MM.1S (cell line): ENCODE results near the gene PHF21A.

Experiments used
- DNase-seq: peaks from one replicate; pipeline ENCODE4 v3.0.0-alpha.2; 2015
- H2AFZ ChIP-seq: fragments of 300-600 bp; sonication (generic); 2 replicates; pipeline ENCODE4 v1.6.0; 2016; ENCODE audit warnings: antibody characterized with exemption, low read length
- H3F3A ChIP-seq: fragments of 300-600 bp; sonication (generic); 2 replicates; pipeline ENCODE4 v1.6.1; 2016; ENCODE audit warnings: mild to moderate bottlenecking, antibody characterized with exemption, low read length, moderate library complexity, mixed read lengths; ENCODE audit not compliant: insufficient read depth
- H3K27ac ChIP-seq: fragments of 300-600 bp; sonication (generic); 2 replicates; pipeline ENCODE4 v1.5.1; 2016; ENCODE audit warnings: mild to moderate bottlenecking, low read length
- H3K27me3 ChIP-seq: fragments of 300-600 bp; sonication (generic); replicated peaks from 2 replicates; pipeline ENCODE4 v1.6.0; 2016; ENCODE audit warnings: low read length; ENCODE audit not compliant: insufficient read depth
- H3K36me3 ChIP-seq: fragments of 300-600 bp; sonication (generic); replicated peaks from 2 replicates; pipeline ENCODE4 v1.6.1; 2016; ENCODE audit warnings: mild to moderate bottlenecking, low read length, mixed read lengths; ENCODE audit not compliant: insufficient read depth
- H3K4me1 ChIP-seq: fragments of 300-600 bp; sonication (generic); 2 replicates; pipeline ENCODE4 v1.6.1; 2016; ENCODE audit warnings: low read length, mixed read lengths
- H3K4me2 ChIP-seq: fragments of 300-600 bp; sonication (generic); 2 replicates; pipeline ENCODE4 v1.6.0; 2016; ENCODE audit warnings: low read depth, low read length
- H3K4me3 ChIP-seq: fragments of 300-600 bp; sonication (generic); 2 replicates; pipeline ENCODE4 v1.5.1; 2016; ENCODE audit warnings: low read length, mixed read lengths
- H3K79me2 ChIP-seq: fragments of 300-600 bp; sonication (generic); 2 replicates; pipeline ENCODE4 v1.6.1; 2016; ENCODE audit warnings: mixed run types, low read length, mixed read lengths
- H3K9ac ChIP-seq: fragments of 300-600 bp; sonication (generic); 2 replicates; pipeline ENCODE4 v1.6.1; 2016; ENCODE audit warnings: low read length, mixed read lengths
- H3K9me2 ChIP-seq: fragments of 300-600 bp; sonication (generic); replicated peaks from 2 replicates; pipeline ENCODE4 v1.6.1; 2016; ENCODE audit warnings: mild to moderate bottlenecking, low read length, mixed read lengths; ENCODE audit not compliant: insufficient read depth
- H3K9me3 ChIP-seq: fragments of 300-600 bp; sonication (generic); replicated peaks from 2 replicates; pipeline ENCODE4 v1.6.1; 2016; ENCODE audit warnings: mild to moderate bottlenecking, low read length, mixed read lengths; ENCODE audit not compliant: insufficient read depth
- H4K20me1 ChIP-seq: fragments of 300-600 bp; sonication (generic); 2 replicates; pipeline ENCODE4 v1.6.1; 2016; ENCODE audit warnings: mild to moderate bottlenecking, low read length, moderate library complexity, mixed read lengths; ENCODE audit not compliant: insufficient read depth
- EZH2 ChIP-seq: fragments of 300-600 bp; sonication (generic); optimal IDR thresholded peaks from 2 replicates; pipeline ENCODE3; 2017; ENCODE audit warnings: low read depth, mild to moderate bottlenecking, antibody characterized with exemption, low read length, mixed read lengths
- EZH2phosphoT487 ChIP-seq: fragments of 300-600 bp; sonication (generic); IDR thresholded peaks from 2 replicates; pipeline ENCODE4 v1.6.1; 2018; ENCODE audit warnings: antibody characterized with exemption, low read length
- TF ChIP-seq, protein P1 (sequence below): fragments of 300-600 bp; sonication (generic); IDR thresholded peaks from 2 replicates; pipeline ENCODE4 v1.5.1; 2016; ENCODE audit warnings: antibody characterized with exemption, low read length, mixed read lengths

PHF21A gene

DNA sequence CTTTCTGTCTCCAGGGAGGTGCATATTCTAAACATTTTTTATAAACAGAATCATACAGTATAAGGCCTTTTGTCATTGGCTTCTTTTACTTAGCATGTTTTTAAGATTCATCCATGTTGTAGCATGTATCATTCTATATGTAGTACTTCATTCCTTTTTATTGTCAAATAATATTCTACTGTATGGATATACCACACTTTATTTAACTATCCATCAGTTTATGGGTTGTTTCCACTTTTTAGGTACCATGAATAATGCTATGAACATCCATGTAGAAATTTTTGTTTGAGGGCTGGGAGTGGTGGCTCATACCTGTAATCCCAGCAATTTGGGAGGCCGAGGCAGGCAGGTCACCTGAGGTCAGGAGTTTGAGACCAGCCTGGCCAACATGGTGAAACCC lies 73.1 kb downstream of the PHF21A start:
- no peak for TF ChIP-seq EZH2
- TF ChIP-seq EZH2phosphoT487, result no peak
- TF ChIP-seq, protein P1, sequence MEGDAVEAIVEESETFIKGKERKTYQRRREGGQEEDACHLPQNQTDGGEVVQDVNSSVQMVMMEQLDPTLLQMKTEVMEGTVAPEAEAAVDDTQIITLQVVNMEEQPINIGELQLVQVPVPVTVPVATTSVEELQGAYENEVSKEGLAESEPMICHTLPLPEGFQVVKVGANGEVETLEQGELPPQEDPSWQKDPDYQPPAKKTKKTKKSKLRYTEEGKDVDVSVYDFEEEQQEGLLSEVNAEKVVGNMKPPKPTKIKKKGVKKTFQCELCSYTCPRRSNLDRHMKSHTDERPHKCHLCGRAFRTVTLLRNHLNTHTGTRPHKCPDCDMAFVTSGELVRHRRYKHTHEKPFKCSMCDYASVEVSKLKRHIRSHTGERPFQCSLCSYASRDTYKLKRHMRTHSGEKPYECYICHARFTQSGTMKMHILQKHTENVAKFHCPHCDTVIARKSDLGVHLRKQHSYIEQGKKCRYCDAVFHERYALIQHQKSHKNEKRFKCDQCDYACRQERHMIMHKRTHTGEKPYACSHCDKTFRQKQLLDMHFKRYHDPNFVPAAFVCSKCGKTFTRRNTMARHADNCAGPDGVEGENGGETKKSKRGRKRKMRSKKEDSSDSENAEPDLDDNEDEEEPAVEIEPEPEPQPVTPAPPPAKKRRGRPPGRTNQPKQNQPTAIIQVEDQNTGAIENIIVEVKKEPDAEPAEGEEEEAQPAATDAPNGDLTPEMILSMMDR, result no peak
- no peak overlapping the region for H3K4me2 ChIP-seq
- no peaks in the 10 kb centered on the region for H3F3A ChIP-seq
- H3K4me3 ChIP-seq, result no peak overlapping the region
- no peak overlapping the region for H3K27ac ChIP-seq
- no peak overlapping the region for H2AFZ ChIP-seq
- H3K27me3 ChIP-seq, result no peaks in the 10 kb centered on the region
- H3K36me3 ChIP-seq, result no peaks in the 10 kb centered on the region
- no peak for DNase-seq
- no peaks in the 10 kb centered on the region for H3K4me1 ChIP-seq
- H4K20me1 ChIP-seq, result no peaks in the 10 kb centered on the region
- H3K9me3 ChIP-seq, result no peaks in the 10 kb centered on the region
- no peaks in the 10 kb centered on the region for H3K79me2 ChIP-seq
- H3K9ac ChIP-seq, result no peak overlapping the region
- H3K9me2 ChIP-seq, result no peaks in the 10 kb centered on the region

DNA sequence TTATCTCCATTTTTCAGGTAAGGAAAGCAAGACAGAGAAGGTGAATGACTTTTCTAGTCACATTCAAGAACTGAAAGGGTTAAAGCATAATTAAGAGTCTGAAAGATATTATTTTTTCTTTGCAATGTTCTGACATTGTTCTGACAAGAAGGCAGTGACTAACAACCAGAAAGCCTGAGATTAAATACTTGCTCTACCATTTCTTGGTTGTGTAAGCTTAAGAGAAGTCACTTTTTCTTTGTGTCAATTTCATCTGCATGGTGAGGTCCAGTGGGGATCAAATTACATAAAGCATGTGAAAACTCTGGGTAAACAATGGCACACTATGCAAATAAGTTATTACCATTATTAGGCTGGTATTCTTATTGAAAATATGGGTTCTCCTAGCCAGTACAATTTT lies 73.7 kb downstream of the PHF21A start:
- Histone ChIP-seq H3K36me3 (no peaks in the 10 kb centered on the region), H4K20me1 (no peaks in the 10 kb centered on the region), H3K4me3 (no peak overlapping the region), H3K4me1 (no peaks in the 10 kb centered on the region), H3K27me3 (no peaks in the 10 kb centered on the region), H3K9me2 (no peaks in the 10 kb centered on the region), H3K9me3 (no peaks in the 10 kb centered on the region), H3K79me2 (no peaks in the 10 kb centered on the region), H3K27ac (no peak overlapping the region), H3K4me2 (no peak overlapping the region), H3K9ac (no peak overlapping the region), H2AFZ (no peak overlapping the region), H3F3A (no peaks in the 10 kb centered on the region)
- no peak for TF ChIP-seq EZH2
- TF ChIP-seq, protein P1, result no peak
- TF ChIP-seq EZH2phosphoT487, result no peak
- DNase-seq, result no peak

DNA sequence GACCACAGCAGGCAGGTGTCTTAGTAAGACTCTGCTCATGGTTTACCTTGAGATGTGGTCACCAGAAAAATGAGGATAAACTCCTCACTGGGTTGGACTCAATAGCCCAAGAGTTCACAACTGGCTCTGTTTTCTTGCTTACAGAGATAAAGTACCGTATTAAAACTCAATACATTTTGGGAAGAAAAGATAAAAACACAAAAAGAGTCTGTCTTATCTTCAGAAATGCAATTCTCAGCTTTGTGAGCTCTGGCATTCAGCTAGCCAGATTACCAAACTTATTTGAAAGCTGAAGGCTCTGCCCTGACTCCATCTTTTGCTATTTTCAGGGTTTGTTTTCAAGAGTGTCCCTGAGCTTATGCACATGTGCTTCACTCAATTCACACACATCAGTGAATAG lies 75.4 kb downstream of the PHF21A start:
- no peak for DNase-seq
- Histone ChIP-seq H3K79me2 (no peaks in the 10 kb centered on the region), H3K4me1 (no peaks in the 10 kb centered on the region)

More for the DNA sequence above, 75.4 kb downstream of the PHF21A start:
- Histone ChIP-seq H3K9me3 (no peaks in the 10 kb centered on the region), H3K4me3 (no peak overlapping the region), H2AFZ (no peak overlapping the region), H3F3A (no peaks in the 10 kb centered on the region), H3K27ac (no peak overlapping the region), H3K27me3 (no peaks in the 10 kb centered on the region), H3K9ac (no peak overlapping the region), H3K36me3 (no peaks in the 10 kb centered on the region), H3K4me2 (no peak overlapping the region), H4K20me1 (no peaks in the 10 kb centered on the region), H3K9me2 (no peaks in the 10 kb centered on the region)
- TF ChIP-seq EZH2phosphoT487, result no peak
- TF ChIP-seq, protein P1, result no peak
- TF ChIP-seq EZH2, result no peak
